GM18861 (cell line): ENCODE data around the gene GBX2.

ENCODE experiments used
- ATAC-seq: cut with Tn5 transposase; IDR thresholded peaks from one replicate; pipeline ENCODE4 v1.9.1; 2021; ENCODE audit not compliant: unreplicated experiment

The GBX2 gene

GRCh38 chr2:236168110-236169080 is at the start of gene GBX2:
Gene GBX2 (minus strand): TSS chr2:236168386. CDS start chr2:236167971, 415 bp downstream.
- no peak for ATAC-seq

- no peak for ATAC-seq
Measured at GRCh38 chr2:236217926-236218325, 49.7 kb upstream of the GBX2 start.

GRCh38 chr2:236216711-236217110 is 48.5 kb upstream of the GBX2 start:
- ATAC-seq: no peak

GRCh38 chr2:236215761-236216333 is 47.7 kb upstream of the GBX2 start:
- ATAC-seq: no peak

GRCh38 chr2:236215196-236215595 is 47.0 kb upstream of the GBX2 start:
- no peak for ATAC-seq

- no peak for ATAC-seq
Measured at GRCh38 chr2:236214376-236214995, 46.3 kb upstream of the GBX2 start.

- no peak for ATAC-seq
Measured at GRCh38 chr2:236211296-236211695, 43.1 kb upstream of the GBX2 start.

- no peak for ATAC-seq
Measured at GRCh38 chr2:236210536-236210935, 42.4 kb upstream of the GBX2 start.

GRCh38 chr2:236209996-236210395 is 41.8 kb upstream of the GBX2 start:
- ATAC-seq: no peak

GRCh38 chr2:236209535-236209934 is 41.3 kb upstream of the GBX2 start:
- ATAC-seq: no peak

- no peak for ATAC-seq
Measured at GRCh38 chr2:236208019-236208926, 40.1 kb upstream of the GBX2 start.

GRCh38 chr2:236207472-236207871 is 39.3 kb upstream of the GBX2 start:
- ATAC-seq: no peak

GRCh38 chr2:236205867-236206645 is 37.9 kb upstream of the GBX2 start:
- ATAC-seq: no peak

- ATAC-seq: no peak
Measured at GRCh38 chr2:236204953-236205352, 36.8 kb upstream of the GBX2 start.

- ATAC-seq: no peak
Measured at GRCh38 chr2:236200378-236200777, 32.2 kb upstream of the GBX2 start.

- ATAC-seq: no peak
Measured at GRCh38 chr2:236196366-236196765, 28.2 kb upstream of the GBX2 start.

GRCh38 chr2:236195726-236196125 is 27.5 kb upstream of the GBX2 start:
- ATAC-seq: no peak

- ATAC-seq: no peak
Measured at GRCh38 chr2:236194786-236195185, 26.6 kb upstream of the GBX2 start.

GRCh38 chr2:236193026-236193425 is 24.8 kb upstream of the GBX2 start:
- no peak for ATAC-seq

GRCh38 chr2:236190674-236191073 is 22.5 kb upstream of the GBX2 start:
- ATAC-seq: no peak
